Thoracic aorta (tissue), 2 donors: Measurements from ENCODE around the gene ACTRT2. TPM values are rescaled to one million over a fixed set of nuclear protein-coding genes. Genes with fewer than 3 reads are reported as not detected.

Experiments
- ATAC-seq: fragments of 150-250 bp; one replicate; pipeline ENCODE4 v1.8.0; 2017; ENCODE audit warnings: low read depth; ENCODE audit not compliant: insufficient number of reproducible peaks, low FRiP score
- DNase-seq: peaks from one replicate; pipeline ENCODE4 v3.0.0-alpha.2; 2020; ENCODE audit warnings: low spot score
- H3K27ac ChIP-seq, 2 donors: fragments of 200-600 bp; sonication (generic); 1 replicate in 1 of 2; 2 replicates in 1 of 2; pipeline ENCODE4 v1.5.1; 2016; ENCODE audit warnings: mild to moderate bottlenecking in 2 of 2, moderate library complexity in 2 of 2
- H3K27me3 ChIP-seq: fragments of 200-600 bp; sonication (generic); replicated peaks from 2 replicates; pipeline ENCODE4 v1.6.0; 2016; ENCODE audit warnings: mild to moderate bottlenecking; ENCODE audit not compliant: insufficient read depth
- H3K36me3 ChIP-seq: fragments of 200-600 bp; sonication (generic); one replicate; pipeline ENCODE4 v1.5.1; 2016
- H3K4me1 ChIP-seq, 2 donors: fragments of 200-600 bp; sonication (generic); 1 replicate in 1 of 2; 2 replicates in 1 of 2; pipeline versions ENCODE4 v1.5.1 to v1.6.0; 2016; ENCODE audit warnings: low read depth in 2 of 2, mild to moderate bottlenecking in 1 of 2; ENCODE audit not compliant: control insufficient read depth in 1 of 2
- H3K4me3 ChIP-seq: fragments of 200-600 bp; sonication (generic); 2 replicates; pipeline ENCODE4 v1.5.1; 2016; ENCODE audit warnings: mild to moderate bottlenecking
- H3K9me3 ChIP-seq: fragments of 200-600 bp; sonication (generic); 2 replicates; pipeline ENCODE4 v1.5.1; 2016
- CTCF ChIP-seq: fragments of 200-600 bp; sonication (generic); IDR thresholded peaks from one replicate; pipeline ENCODE4 v1.5.1; 2019; ENCODE audit warnings: antibody characterized with exemption
- total RNA-seq, 2 donors: library from RNA; depleted of rRNA; stranded (reverse); fragments of >200 nt; gene quantifications; one replicate each; pipeline versions ENCODE4 v1.1.0 to v1.2.3, GENCODE V29; 2016

Gene ACTRT2
- total RNA-seq, 2 donors from 2014 or later, result not detected

GRCh38 chr1:3054474-3054873, 33.2 kb downstream of the ACTRT2 start:
- no peak for TF ChIP-seq CTCF
- Histone ChIP-seq H3K36me3 (peaks cover 10% of the 10 kb centered on the region), H3K4me1 (no peaks in the 10 kb centered on the region), H3K27me3 (no peaks in the 10 kb centered on the region), H3K27ac (no peak overlapping the region), H3K4me3 (no peak overlapping the region), H3K9me3 (no peaks in the 10 kb centered on the region)
- DNase-seq, result no peak
- no peak for ATAC-seq

GRCh38 chr1:3055051-3055450, 33.8 kb downstream of the ACTRT2 start:
- TF ChIP-seq CTCF, result no peak
- H3K4me1 ChIP-seq, result no peaks in the 10 kb centered on the region
- no peaks in the 10 kb centered on the region for H3K9me3 ChIP-seq
- H3K4me3 ChIP-seq, result no peak overlapping the region
- H3K27ac ChIP-seq, result no peak overlapping the region
- ATAC-seq (no peak), DNase-seq (no peak)
- peaks cover 10% of the 10 kb centered on the region for H3K36me3 ChIP-seq
- no peaks in the 10 kb centered on the region for H3K27me3 ChIP-seq

- no peak for TF ChIP-seq CTCF
- Histone ChIP-seq H3K27ac (no peak overlapping the region), H3K4me3 (no peak overlapping the region), H3K4me1 (no peaks in the 10 kb centered on the region), H3K27me3 (no peaks in the 10 kb centered on the region), H3K9me3 (no peaks in the 10 kb centered on the region), H3K36me3 (peaks cover 10% of the 10 kb centered on the region)
- ATAC-seq, result no peak
- DNase-seq, result no peak
Observed at GRCh38 chr1:3056641-3057040, 35.4 kb downstream of the ACTRT2 start.

GRCh38 chr1:3058263-3059030, 37.2 kb downstream of the ACTRT2 start:
- Histone ChIP-seq H3K9me3 (no peaks in the 10 kb centered on the region), H3K27me3 (no peaks in the 10 kb centered on the region), H3K27ac (no peak overlapping the region), H3K4me3 (no peak overlapping the region), H3K36me3 (peaks cover 10% of the 10 kb centered on the region), H3K4me1 (peaks cover 0 to 14% of the 10 kb centered on the region in 2 donors)
- no peak for ATAC-seq
- TF ChIP-seq CTCF, result no peak
- no peak for DNase-seq

GRCh38 chr1:3060127-3060526, 38.9 kb downstream of the ACTRT2 start:
- Histone ChIP-seq H3K27ac (no peak overlapping the region), H3K9me3 (no peaks in the 10 kb centered on the region), H3K4me3 (no peak overlapping the region), H3K36me3 (peaks cover 10% of the 10 kb centered on the region), H3K27me3 (no peaks in the 10 kb centered on the region), H3K4me1 (peaks cover 6 to 31% of the 10 kb centered on the region in 2 donors)
- DNase-seq, result no peak
- no peak for TF ChIP-seq CTCF
- ATAC-seq, result no peak
